Spleen (tissue), 11 donors: Measurements from ENCODE around the gene LY6G6F. TPM values are rescaled to one million over a fixed set of nuclear protein-coding genes. Genes with fewer than 3 reads are reported as not detected.

Experiments
- DNase-seq: peaks from one replicate; pipeline ENCODE4 v3.0.0-alpha.2; 2020
- H3K27ac ChIP-seq, 8 donors: fragments of 200-600 bp; sonication (generic) in 7 of 8; 1 replicate in 4 of 8; 2 replicates in 4 of 8; pipeline versions ENCODE4 v1.5.0 to v1.8.0; 2016 to 2021; ENCODE audit warnings: inconsistent platforms in 4 of 8, mild to moderate bottlenecking in 4 of 8, moderate library complexity in 1 of 8
- H3K27me3 ChIP-seq, 7 donors: fragments of 200-600 bp; sonication (generic) in 6 of 7; replicated peaks in 1 of 7; 1 replicate in 4 of 7; 2 replicates in 3 of 7; pipeline versions ENCODE4 v1.5.0 to v1.8.0; 2016 to 2021; ENCODE audit warnings: inconsistent platforms in 3 of 7, mild to moderate bottlenecking in 1 of 7
- H3K36me3 ChIP-seq, 6 donors: fragments of 200-600 bp; sonication (generic) in 5 of 6; 1 replicate in 4 of 6; 2 replicates in 2 of 6; pipeline versions ENCODE4 v1.5.0 to v1.8.0; 2016 to 2021; ENCODE audit warnings: inconsistent platforms in 2 of 6
- H3K4me1 ChIP-seq, 6 donors: fragments of 200-600 bp; sonication (generic) in 5 of 6; 1 replicate in 3 of 6; 2 replicates in 3 of 6; pipeline versions ENCODE4 v1.5.0 to v1.8.0; 2016 to 2021; ENCODE audit warnings: inconsistent platforms in 3 of 6
- H3K4me3 ChIP-seq, 8 donors: fragments of 200-600 bp; sonication (generic) in 7 of 8; 1 replicate in 4 of 8; 2 replicates in 4 of 8; pipeline versions ENCODE4 v1.5.0 to v1.8.0; 2016 to 2021; ENCODE audit warnings: inconsistent platforms in 4 of 8, mild to moderate bottlenecking in 4 of 8, moderate library complexity in 2 of 8
- H3K9me3 ChIP-seq, 8 donors: fragments of 200-600 bp; sonication (generic) in 7 of 8; 1 replicate in 4 of 8; 2 replicates in 4 of 8; pipeline versions ENCODE4 v1.5.0 to v1.8.0; 2016 to 2021; ENCODE audit warnings: inconsistent platforms in 4 of 8
- CTCF ChIP-seq, 11 experiments: fragments of 200-600 bp in 7 of 11; fragments of 450-650 bp in 4 of 11; sonication (generic) in 4 of 11; IDR thresholded peaks in 8 of 11; conservative IDR thresholded peaks in 3 of 11; 1 replicate in 7 of 11; 2 replicates in 4 of 11; pipeline versions ENCODE4 v1.4.0 to v1.8.0; 2016 to 2021; ENCODE audit warnings: antibody characterized with exemption in 11 of 11, inconsistent platforms in 4 of 11, mild to moderate bottlenecking in 1 of 11
- POLR2A ChIP-seq, 3 donors: fragments of 450-650 bp; IDR thresholded peaks; one replicate each; pipeline ENCODE4 v1.5.1; 2017; ENCODE audit warnings: antibody characterized with exemption in 3 of 3, mild to moderate bottlenecking in 1 of 3
- POLR2AphosphoS5 ChIP-seq, 3 donors: sonication (generic); formaldehyde crosslinking; IDR thresholded peaks; one replicate each; pipeline ENCODE4 v1.5.1; 2017; ENCODE audit warnings: antibody characterized with exemption in 3 of 3
- WGBS, 5 donors: extraction: QIAGEN DNeasy Blood & Tissue Kit in 3 of 5; methylation state at CpG; one replicate each; pipeline versions ENCODE4 v1.1.5 to v1.1.7; 2013 to 2018; 5-methylcytosine and 5-hydroxymethylcytosine counted together
- intact Hi-C: fragments of 100-400 bp; cut with DNase I; formaldehyde crosslinking; loops from one replicate; pipeline ENCODE4 v1.15.0; 2023; ENCODE audit warnings: low total_unique reads
- polyA plus RNA-seq, 3 donors: library from polyadenylated mRNA; stranded (reverse); fragments of 200-250 nt; gene quantifications; one replicate each; pipeline ENCODE4 v1.2.1, GENCODE V29; 2013
- total RNA-seq, 7 donors: library from RNA; depleted of rRNA in 3 of 7; stranded (reverse); fragments of >200 nt in 3 of 7; fragmentation: NEBNext Ultra II Directional in 4 of 7; extraction: Animal tissue kit (Norgen Biotek cat#: 25700) in 4 of 7; gene quantifications; one replicate each; pipeline versions ENCODE4 v1.1.0 to v1.2.1, GENCODE V29; 2016 to 2021
- donor health status: healthy with polysubstance abuse.
- donor health status: DM: no; HTN: no; CAD: no; lungs with moderate emphysema.
- donor health status: DM: no; HTN: no; CAD: no.
- donor health status: Bipolar disorder and iron deficiency.
- donor health status: healthy.
- donor health status: DM: no; HTN: no; CAD: no.
- donor health status: DM: yes; HTN: yes; CAD: no.

The LY6G6F gene
- total and polyA plus RNA-seq, 10 donors = 0.11 to 4.9 (median 1.7) TPM

- intact Hi-C loops = loop anchor here (10.0 kb wide), 2 partner anchors 60 to 90 kb away; partner anchors contain the start of genes HSPA1B and VARS1
- 0 to 1% (median 1%) methylated on average over 18 of the region's 18 CpGs for WGBS, 5 donors
- H3K4me1 ChIP-seq = peaks cover 55 to 89% (median 83%) of the 10 kb centered on the region in 6 donors
- peak; percentile 86 for DNase-seq
- TF ChIP-seq POLR2A (IDR thresholded peaks at IDR 0.05) (peak in 1 of 3 donors; percentile 40), POLR2AphosphoS5 (IDR thresholded peaks at IDR 0.05) (peak; percentile 70 to 89 (median 80)), CTCF (IDR thresholded peaks at IDR 0.05 in 8 of 11, conservative IDR thresholded peaks at IDR 0.05 in 3 of 11) (no peak)
- peaks cover 7 to 43% (median 38%) of the 10 kb centered on the region in 6 donors for H3K36me3 ChIP-seq
- no peaks in the 10 kb centered on the region for H3K9me3 ChIP-seq
- H3K4me3 ChIP-seq = peak overlapping the region; percentile 80 to 95 (median 88)
- H3K27me3 ChIP-seq = no peaks in the 10 kb centered on the region
- H3K27ac ChIP-seq = peak overlapping the region; percentile 81 to 99 (median 96)
Measured at GRCh38 chr6:31734821-31735406, 28.2 kb downstream of the LY6G6F start.

GRCh38 chr6:31736021-31736767 lies 29.5 kb downstream of the LY6G6F start, which contains the start of gene CLIC1:
Gene CLIC1 (minus strand): TSS chr6:31736530. CDS start chr6:31736300, 230 bp downstream.
- DNase-seq = peak; percentile 95
- H3K4me1 ChIP-seq = peaks cover 55 to 89% (median 82%) of the 10 kb centered on the region in 6 donors
- peaks cover 4 to 33% (median 29%) of the 10 kb centered on the region in 6 donors for H3K36me3 ChIP-seq
- intact Hi-C loops = loop anchor here (10.0 kb wide), 2 partner anchors 59 to 89 kb away; partner anchors contain the start of genes HSPA1B and VARS1
- H3K27me3 ChIP-seq = no peaks in the 10 kb centered on the region
- peak within 1 kb of the TSS; percentile 80 to 95 (median 88) for H3K4me3 ChIP-seq
- H3K27ac ChIP-seq = peak within 1 kb of the TSS; percentile 82 to 99 (median 96)
- TF ChIP-seq POLR2A (IDR thresholded peaks at IDR 0.05) (peak in 2 of 3 donors; percentile 80 to 81), POLR2AphosphoS5 (IDR thresholded peaks at IDR 0.05) (peak; percentile 94 to 95 (median 94)), CTCF (IDR thresholded peaks at IDR 0.05 in 8 of 11, conservative IDR thresholded peaks at IDR 0.05 in 3 of 11) (peak in 1 of 11 experiments; percentile 5)
- H3K9me3 ChIP-seq = no peaks in the 10 kb centered on the region
- 0 to 3% (median 1%) methylated on average over 17 to 24 of the region's 24 CpGs for WGBS, 5 donors

GRCh38 chr6:31736768-31737314 lies 30.2 kb downstream of the LY6G6F start:
- H3K4me1 ChIP-seq = peaks cover 50 to 84% (median 75%) of the 10 kb centered on the region in 6 donors

More at GRCh38 chr6:31736768-31737314, 30.2 kb downstream of the LY6G6F start:
- Histone ChIP-seq H3K4me3 (peak overlapping the region; percentile 80 to 95 (median 88)), H3K9me3 (no peaks in the 10 kb centered on the region), H3K36me3 (peaks cover under 1 to 31% (median 23%) of the 10 kb centered on the region in 6 donors), H3K27me3 (no peaks in the 10 kb centered on the region), H3K27ac (peak overlapping the region; percentile 82 to 99 (median 96))
- TF ChIP-seq CTCF (IDR thresholded peaks at IDR 0.05 in 8 of 11, conservative IDR thresholded peaks at IDR 0.05 in 3 of 11) (no peak), POLR2AphosphoS5 (IDR thresholded peaks at IDR 0.05) (no peak), POLR2A (IDR thresholded peaks at IDR 0.05) (no peak)
- intact Hi-C loops = loop anchor here (10.0 kb wide), 2 partner anchors 58 to 88 kb away; partner anchors contain the start of genes HSPA1B and VARS1
- DNase-seq = peak; percentile 82
- WGBS, 5 donors = 7 to 35% (median 15%) methylated on average over 10 of the region's 10 CpGs
